HCT116 (cell line): ENCODE data around the gene GNAT2. TPM values are rescaled to one million over a fixed set of nuclear protein-coding genes. Genes with fewer than 3 reads are reported as not detected.

ENCODE experiments used
- ATAC-seq: fragments of 200-7000 bp; cut with Tn5 transposase; 2 replicates; pipeline ENCODE4 v1.9.1; 2020; ENCODE audit warnings: mild to moderate bottlenecking, moderate library complexity
- BruUV-seq: library from RNA; stranded (reverse); fragments of 400-500 nt; replicated peaks from 2 replicates; lab custom pipeline; 2021; lab: Mats Ljungman, UMichigan
- CTCF ChIA-PET: fragments of 300-600 bp; sonication (Branson Sonifier 250); formaldehyde crosslinking; loops from one replicate; lab custom pipeline; 2021; ENCODE audit warnings: antibody characterized with exemption; lab: Charles Lee
- POLR2A ChIA-PET: fragments of 300-600, 350-600 bp; sonication (Branson Sonifier 250); formaldehyde crosslinking; loops from one replicate; lab custom pipeline; 2021; ENCODE audit warnings: antibody characterized with exemption; lab: Charles Lee
- RAD21 ChIA-PET, 2 experiments: fragments of 300-600 bp; sonication (Branson Sonifier 250); formaldehyde crosslinking; loops; one replicate each; lab custom pipeline; 2023; ENCODE audit warnings: low total read pairs in 2 of 2; ENCODE audit not compliant: uncharacterized antibody in 2 of 2, unreplicated experiment in 2 of 2, low non-redundant PET in 1 of 2; lab: Charles Lee
- DNase-seq: peaks from one replicate; pipeline ENCODE4 v3.0.0-alpha.2; 2010; ENCODE audit warnings: low read depth, low spot score
- H2AFZ ChIP-seq: fragments of 200-600 bp; shearing (Covaris generic), sonication (generic); 2 replicates; pipeline ENCODE4 v1.6.1; 2017; ENCODE audit warnings: low read depth, mixed run types, mixed read lengths, antibody characterized with exemption, low read length; ENCODE audit not compliant: poor library complexity, severe bottlenecking
- H3K27ac ChIP-seq: 2 replicates; pipeline ENCODE4 v1.5.1; 2012; ENCODE audit warnings: low read depth, low read length
- H3K27me3 ChIP-seq: fragments of 200-600 bp; sonication (generic); 2 replicates; pipeline ENCODE4 v1.6.1; 2016; ENCODE audit warnings: mixed run types, low read length, mixed read lengths; ENCODE audit not compliant: insufficient read depth
- H3K36me3 ChIP-seq, 2 experiments: fragments of 200-500 bp in 1 of 2; fragments of 200-600 bp in 1 of 2; sonication (Bioruptor generic) in 1 of 2; sonication (generic) in 1 of 2; 2 replicates each; pipeline versions ENCODE4 v1.5.1 to v1.6.1; 2014 to 2016; ENCODE audit warnings: low read length in 2 of 2, inconsistent platforms in 1 of 2, mixed read lengths in 1 of 2, mixed run types in 1 of 2; ENCODE audit not compliant: insufficient read depth in 2 of 2, control insufficient read depth in 1 of 2
- H3K4me1 ChIP-seq, 2 experiments: fragments of 200-600 bp in 1 of 2; sonication (generic) in 1 of 2; 2 replicates each; pipeline versions ENCODE4 v1.5.1 to v1.6.1; 2012 to 2017; ENCODE audit warnings: low read length in 2 of 2, inconsistent platforms in 1 of 2, mild to moderate bottlenecking in 1 of 2, mixed read lengths in 1 of 2, mixed run types in 1 of 2, moderate library complexity in 1 of 2; ENCODE audit not compliant: insufficient read depth in 2 of 2, control insufficient read depth in 1 of 2
- H3K4me2 ChIP-seq: fragments of 200-600 bp; sonication (generic); 2 replicates; pipeline ENCODE4 v1.6.1; 2017; ENCODE audit warnings: mixed run types, low read length, mixed read lengths
- H3K4me3 ChIP-seq, 2 experiments: fragments of 200-600 bp in 1 of 2; sonication (generic) in 1 of 2; replicated peaks in 1 of 2; 2 replicates each; pipeline ENCODE4 v1.5.1; 2011 to 2016; ENCODE audit warnings: low read length in 2 of 2, control low read depth in 1 of 2, low read depth in 1 of 2, mild to moderate bottlenecking in 1 of 2, mixed read lengths in 1 of 2, mixed run types in 1 of 2
- H3K79me2 ChIP-seq: fragments of 200-600 bp; sonication (generic); 2 replicates; pipeline ENCODE4 v1.6.1; 2017; ENCODE audit warnings: mild to moderate bottlenecking, mixed run types, low read length, moderate library complexity, mixed read lengths; ENCODE audit not compliant: insufficient read depth
- H3K9ac ChIP-seq: fragments of 200-600 bp; sonication (generic); 2 replicates; pipeline ENCODE4 v1.6.1; 2016; ENCODE audit warnings: low read length, mixed read lengths
- H3K9me2 ChIP-seq: fragments of 200-600 bp; sonication (generic), shearing (Covaris generic); 2 replicates; pipeline ENCODE4 v1.6.1; 2017; ENCODE audit warnings: mixed run types, mild to moderate bottlenecking, moderate library complexity; ENCODE audit not compliant: insufficient read depth
- H3K9me3 ChIP-seq, 2 experiments: fragments of 200-500 bp in 1 of 2; fragments of 200-600 bp in 1 of 2; sonication (Bioruptor generic) in 1 of 2; sonication (generic) in 1 of 2; 2 replicates each; pipeline ENCODE4 v1.6.1; 2014 to 2017; ENCODE audit warnings: low read length in 2 of 2, mixed read lengths in 2 of 2, inconsistent platforms in 1 of 2, low read depth in 1 of 2, mild to moderate bottlenecking in 1 of 2, mixed run types in 1 of 2, moderate library complexity in 1 of 2; ENCODE audit not compliant: control insufficient read depth in 1 of 2, insufficient read depth in 1 of 2
- H4K20me1 ChIP-seq: fragments of 200-600 bp; sonication (generic), shearing (Covaris generic); 2 replicates; pipeline ENCODE4 v1.6.1; 2017; ENCODE audit warnings: mixed run types, mild to moderate bottlenecking, moderate library complexity; ENCODE audit not compliant: insufficient read depth
- CBX3 ChIP-seq: IDR thresholded peaks from 2 replicates; pipeline ENCODE4 v1.6.1; 2012; ENCODE audit warnings: low read depth
- EZH2 ChIP-seq: fragments of 200-600 bp; sonication (generic); IDR thresholded peaks from 2 replicates; pipeline ENCODE4 v1.6.1; 2017; ENCODE audit warnings: antibody characterized with exemption, mixed run types
- EZH2phosphoT487 ChIP-seq: fragments of 200-600 bp; IDR thresholded peaks from 2 replicates; pipeline ENCODE4 v1.6.1; 2018; ENCODE audit warnings: antibody characterized with exemption, borderline replicate concordance
- POLR2A ChIP-seq: IDR thresholded peaks from 2 replicates; pipeline ENCODE4 v1.7.0; 2011; ENCODE audit warnings: borderline replicate concordance; ENCODE audit not compliant: insufficient read depth, insufficient read length; ENCODE audit errors: extremely low read depth
- POLR2AphosphoS5 ChIP-seq: IDR thresholded peaks from 2 replicates; pipeline ENCODE4 v1.6.1; 2011; ENCODE audit warnings: mild to moderate bottlenecking, low read depth, low read length, moderate library complexity
- RAD21 ChIP-seq: IDR thresholded peaks from 2 replicates; pipeline ENCODE4 v1.6.1; 2012; ENCODE audit warnings: low read depth, mild to moderate bottlenecking
- SIN3A ChIP-seq: IDR thresholded peaks from 2 replicates; pipeline ENCODE4 v1.6.1; 2012; ENCODE audit warnings: low read depth
- SP1 ChIP-seq: IDR thresholded peaks from 2 replicates; pipeline ENCODE4 v1.6.1; 2012; ENCODE audit warnings: low read depth
- SRF ChIP-seq: IDR thresholded peaks from 2 replicates; pipeline ENCODE4 v1.6.1; 2012; ENCODE audit warnings: low read depth
- ZFX ChIP-seq: fragments of 450-650 bp; IDR thresholded peaks from 2 replicates; pipeline ENCODE4 v1.6.1; 2017
- ZNF274 ChIP-seq: fragments of 200-500 bp; sonication (Bioruptor generic); IDR thresholded peaks from 2 replicates; pipeline ENCODE4 v1.6.1; 2014; ENCODE audit warnings: mild to moderate bottlenecking, low read depth, low read length, inconsistent platforms
- intact Hi-C: fragments of 100-400 bp; cut with micrococcal nuclease; formaldehyde crosslinking; loops from 2 replicates; pipeline ENCODE4 v1.10.0; 2022
- total RNA-seq: library from RNA; stranded (reverse); gene quantifications from one replicate; pipeline ENCODE4 v1.2.1, GENCODE V29; 2021; ENCODE audit not compliant: unreplicated experiment
- TF ChIP-seq, protein P1 (sequence below): IDR thresholded peaks from 2 replicates; pipeline ENCODE4 v1.6.1; 2011; ENCODE audit warnings: mild to moderate bottlenecking, low read length, moderate library complexity; ENCODE audit not compliant: insufficient replicate concordance; ENCODE audit errors: extremely low read depth
- TF ChIP-seq, protein P2 (sequence below): IDR thresholded peaks from 2 replicates; pipeline ENCODE4 v1.6.1; 2012
- TF ChIP-seq, protein P3 (sequence below), 3 experiments: fragments of 200-600 bp in 1 of 3; sonication (generic) in 1 of 3; IDR thresholded peaks in 2 of 3; conservative IDR thresholded peaks in 1 of 3; 2 replicates each; pipeline ENCODE4 v1.5.1; 2012 to 2017; ENCODE audit warnings: low read depth in 2 of 3, low read length in 2 of 3, antibody characterized with exemption in 1 of 3, borderline replicate concordance in 1 of 3, control low read depth in 1 of 3, mild to moderate bottlenecking in 1 of 3, mixed read lengths in 1 of 3, mixed run types in 1 of 3, moderate library complexity in 1 of 3; ENCODE audit not compliant: insufficient read depth in 1 of 3
- TF ChIP-seq, protein P4 (sequence below): IDR thresholded peaks from 2 replicates; pipeline ENCODE4 v1.6.1; 2012

Gene GNAT2
- total RNA-seq, 1 experiment from 2014 or later: 0.76 TPM

DNA sequence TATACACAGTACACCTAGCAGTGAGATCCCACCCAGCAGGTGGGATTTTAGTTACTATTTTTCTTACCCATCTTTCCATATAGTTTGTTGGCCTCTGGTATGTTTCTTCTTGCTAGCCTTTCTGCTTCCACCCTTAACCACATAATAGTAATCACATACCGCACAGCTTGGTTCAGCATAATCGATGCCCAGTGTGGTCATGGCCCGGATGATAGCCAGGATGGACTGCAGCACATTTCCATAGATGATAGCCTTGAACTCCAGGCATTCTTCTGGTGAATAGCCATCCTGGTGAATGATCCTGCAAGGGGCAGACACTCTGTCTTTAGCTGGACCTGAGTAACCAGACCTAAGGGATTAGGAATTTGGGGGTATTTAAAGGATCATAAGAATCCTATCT lies 9.5 kb downstream of the GNAT2 start:
- no peak overlapping the region for H3K9ac ChIP-seq
- ChIA-PET POLR2A (no interaction called here), RAD21 (no interaction called here), CTCF (no interaction called here)
- H3K9me2 ChIP-seq: no peaks in the 10 kb centered on the region
- TF ChIP-seq, protein P1, sequence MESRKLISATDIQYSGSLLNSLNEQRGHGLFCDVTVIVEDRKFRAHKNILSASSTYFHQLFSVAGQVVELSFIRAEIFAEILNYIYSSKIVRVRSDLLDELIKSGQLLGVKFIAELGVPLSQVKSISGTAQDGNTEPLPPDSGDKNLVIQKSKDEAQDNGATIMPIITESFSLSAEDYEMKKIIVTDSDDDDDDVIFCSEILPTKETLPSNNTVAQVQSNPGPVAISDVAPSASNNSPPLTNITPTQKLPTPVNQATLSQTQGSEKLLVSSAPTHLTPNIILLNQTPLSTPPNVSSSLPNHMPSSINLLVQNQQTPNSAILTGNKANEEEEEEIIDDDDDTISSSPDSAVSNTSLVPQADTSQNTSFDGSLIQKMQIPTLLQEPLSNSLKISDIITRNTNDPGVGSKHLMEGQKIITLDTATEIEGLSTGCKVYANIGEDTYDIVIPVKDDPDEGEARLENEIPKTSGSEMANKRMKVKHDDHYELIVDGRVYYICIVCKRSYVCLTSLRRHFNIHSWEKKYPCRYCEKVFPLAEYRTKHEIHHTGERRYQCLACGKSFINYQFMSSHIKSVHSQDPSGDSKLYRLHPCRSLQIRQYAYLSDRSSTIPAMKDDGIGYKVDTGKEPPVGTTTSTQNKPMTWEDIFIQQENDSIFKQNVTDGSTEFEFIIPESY: no peak
- TF ChIP-seq SIN3A: no peak
- TF ChIP-seq, protein P2, sequence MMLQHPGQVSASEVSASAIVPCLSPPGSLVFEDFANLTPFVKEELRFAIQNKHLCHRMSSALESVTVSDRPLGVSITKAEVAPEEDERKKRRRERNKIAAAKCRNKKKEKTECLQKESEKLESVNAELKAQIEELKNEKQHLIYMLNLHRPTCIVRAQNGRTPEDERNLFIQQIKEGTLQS: no peak
- TF ChIP-seq CBX3: no peak
- no peak for TF ChIP-seq ZNF274
- TF ChIP-seq EZH2: no peak
- TF ChIP-seq POLR2AphosphoS5: no peak
- TF ChIP-seq, protein P3, sequence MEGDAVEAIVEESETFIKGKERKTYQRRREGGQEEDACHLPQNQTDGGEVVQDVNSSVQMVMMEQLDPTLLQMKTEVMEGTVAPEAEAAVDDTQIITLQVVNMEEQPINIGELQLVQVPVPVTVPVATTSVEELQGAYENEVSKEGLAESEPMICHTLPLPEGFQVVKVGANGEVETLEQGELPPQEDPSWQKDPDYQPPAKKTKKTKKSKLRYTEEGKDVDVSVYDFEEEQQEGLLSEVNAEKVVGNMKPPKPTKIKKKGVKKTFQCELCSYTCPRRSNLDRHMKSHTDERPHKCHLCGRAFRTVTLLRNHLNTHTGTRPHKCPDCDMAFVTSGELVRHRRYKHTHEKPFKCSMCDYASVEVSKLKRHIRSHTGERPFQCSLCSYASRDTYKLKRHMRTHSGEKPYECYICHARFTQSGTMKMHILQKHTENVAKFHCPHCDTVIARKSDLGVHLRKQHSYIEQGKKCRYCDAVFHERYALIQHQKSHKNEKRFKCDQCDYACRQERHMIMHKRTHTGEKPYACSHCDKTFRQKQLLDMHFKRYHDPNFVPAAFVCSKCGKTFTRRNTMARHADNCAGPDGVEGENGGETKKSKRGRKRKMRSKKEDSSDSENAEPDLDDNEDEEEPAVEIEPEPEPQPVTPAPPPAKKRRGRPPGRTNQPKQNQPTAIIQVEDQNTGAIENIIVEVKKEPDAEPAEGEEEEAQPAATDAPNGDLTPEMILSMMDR (IDR thresholded peaks at IDR 0.05 in 2 of 3, conservative IDR thresholded peaks at IDR 0.05 in 1 of 3; ENCODE audit: borderline replicate concordance in 1 of 3, insufficient read depth in 1 of 3, low read depth in 2 of 3, low read length in 2 of 3): no peak
- no peak for TF ChIP-seq SP1
- no peak for TF ChIP-seq RAD21
- TF ChIP-seq, protein P4, sequence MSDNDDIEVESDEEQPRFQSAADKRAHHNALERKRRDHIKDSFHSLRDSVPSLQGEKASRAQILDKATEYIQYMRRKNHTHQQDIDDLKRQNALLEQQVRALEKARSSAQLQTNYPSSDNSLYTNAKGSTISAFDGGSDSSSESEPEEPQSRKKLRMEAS: no peak
- no peak for TF ChIP-seq ZFX
- no peak for TF ChIP-seq POLR2A
- no peak for TF ChIP-seq SRF
- no peak for TF ChIP-seq EZH2phosphoT487
- no peak overlapping the region for H3K27ac ChIP-seq
- peaks cover 7 to 31% of the 10 kb centered on the region in 2 experiments for H3K4me1 ChIP-seq
- no peaks in the 10 kb centered on the region for H3K36me3 ChIP-seq
- DNase-seq (no peak), ATAC-seq (no peak)
- H3K9me3 ChIP-seq: no peaks in the 10 kb centered on the region
- intact Hi-C loops: no loop called here
- no peak overlapping the region for H3K4me2 ChIP-seq
- no peaks in the 10 kb centered on the region for H3K27me3 ChIP-seq
- H2AFZ ChIP-seq: no peak overlapping the region
- H3K79me2 ChIP-seq: no peaks in the 10 kb centered on the region
- H3K4me3 ChIP-seq: no peak overlapping the region
- no peaks in the 10 kb centered on the region for H4K20me1 ChIP-seq
- BruUV-seq: no TSS peak
